NCI-H2171 (cell line): Measurements from ENCODE around the gene MBNL1.

Experiments
- DNase-seq: peaks from one replicate; lab custom pipeline; 2025; lab: John Stamatoyannopoulos, UW

MBNL1 gene

GRCh38 chr3:152272771-152273242, 4.1 kb downstream of the MBNL1 start:
- no peak for DNase-seq

DNA sequence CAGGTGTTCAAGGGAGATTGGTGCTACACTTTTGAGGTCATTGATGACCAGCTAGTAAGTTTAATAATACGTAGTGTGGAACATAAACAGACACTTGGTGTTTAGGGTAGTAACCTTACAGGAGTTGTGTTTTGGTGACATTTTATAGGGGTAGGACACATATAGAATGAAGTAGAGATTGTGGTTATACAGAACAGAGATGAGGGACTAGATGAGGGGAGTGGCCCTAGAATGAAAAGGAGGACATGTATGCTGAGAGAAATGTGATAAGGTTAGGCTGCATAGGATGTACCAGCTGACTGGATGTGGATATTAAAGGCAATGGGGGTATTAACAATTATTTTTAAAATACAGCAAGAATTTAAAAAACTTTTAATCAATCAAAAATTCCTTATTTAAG, 8.0 kb downstream of the MBNL1 start:
- DNase-seq, result no peak

DNA sequence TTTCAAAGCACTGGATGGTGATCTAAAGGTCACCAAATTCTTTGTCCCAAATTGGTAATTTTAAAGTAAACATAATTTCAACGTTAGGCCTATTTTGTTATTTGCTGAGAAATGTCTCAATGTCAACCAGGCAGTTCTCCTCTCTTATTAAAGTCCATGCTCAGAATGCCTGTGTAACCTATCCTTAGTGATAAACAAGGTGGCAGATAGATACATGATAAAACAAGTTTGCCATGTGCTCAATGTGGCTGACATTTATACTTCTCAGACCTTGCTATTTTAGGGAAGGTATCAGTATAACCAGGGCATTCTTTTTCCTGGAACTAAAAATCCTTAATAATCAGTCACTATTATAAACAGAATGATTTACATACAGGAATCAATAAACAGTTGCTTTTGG, 8.5 kb downstream of the MBNL1 start:
- no peak for DNase-seq

DNA sequence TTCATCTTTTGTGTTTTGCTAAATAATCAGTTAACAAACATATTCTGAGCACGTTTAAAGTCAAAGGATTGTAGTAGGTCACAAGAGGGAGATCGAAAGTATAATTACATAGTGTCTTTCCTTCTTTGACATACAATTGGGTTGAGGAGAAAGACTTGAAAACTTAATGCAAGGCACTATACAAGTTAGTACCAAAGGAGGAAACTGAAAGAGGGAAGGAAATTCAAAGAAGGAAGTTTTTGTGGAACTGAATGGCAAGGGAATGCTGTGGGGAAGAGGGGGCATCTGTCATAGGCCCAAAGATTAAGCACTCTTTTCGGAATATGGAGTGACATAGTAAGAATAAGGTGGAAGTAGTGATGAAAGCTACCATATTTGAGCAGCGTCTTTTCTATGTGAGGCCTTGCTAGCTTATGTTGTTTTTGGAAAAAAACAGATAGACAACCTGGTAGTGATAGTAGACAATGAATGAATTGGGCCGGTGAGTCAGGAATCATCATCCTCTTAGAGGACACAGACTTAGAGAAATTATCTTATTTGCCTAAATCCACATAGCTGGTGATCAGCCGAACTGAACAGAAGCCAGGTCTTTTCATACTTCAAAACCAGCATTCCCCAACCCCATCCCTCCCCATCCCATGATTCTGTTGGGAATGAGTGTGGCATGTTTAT, 10.2 kb downstream of the MBNL1 start:
- DNase-seq, result no peak

DNA sequence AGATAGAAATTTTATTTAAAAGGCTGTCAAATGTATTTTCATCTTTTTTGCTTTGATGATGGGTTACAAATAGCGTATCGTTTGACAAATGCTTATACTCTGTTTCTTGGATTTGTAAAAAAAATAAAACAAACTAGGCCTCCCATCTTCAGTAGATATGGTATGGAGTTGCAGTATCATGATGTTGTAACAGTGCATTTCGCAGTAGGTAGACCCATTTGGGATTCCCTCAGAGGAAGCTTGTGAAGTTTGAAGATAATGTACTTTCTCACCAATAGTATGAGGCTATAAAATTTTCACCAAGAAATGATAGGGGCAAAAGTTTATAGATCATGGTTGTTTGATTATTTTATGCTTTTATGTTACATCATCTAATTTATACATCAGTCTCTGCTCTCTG, 10.8 kb downstream of the MBNL1 start:
- no peak for DNase-seq

GRCh38 chr3:152280539-152280938, 11.8 kb downstream of the MBNL1 start:
- no peak for DNase-seq

- no peak for DNase-seq
These were observed 12.5 kb downstream of the MBNL1 start for GRCh38 chr3:152281133-152281713.

- no peak for DNase-seq
These were observed 14.1 kb downstream of the MBNL1 start for GRCh38 chr3:152282813-152283212.

DNA sequence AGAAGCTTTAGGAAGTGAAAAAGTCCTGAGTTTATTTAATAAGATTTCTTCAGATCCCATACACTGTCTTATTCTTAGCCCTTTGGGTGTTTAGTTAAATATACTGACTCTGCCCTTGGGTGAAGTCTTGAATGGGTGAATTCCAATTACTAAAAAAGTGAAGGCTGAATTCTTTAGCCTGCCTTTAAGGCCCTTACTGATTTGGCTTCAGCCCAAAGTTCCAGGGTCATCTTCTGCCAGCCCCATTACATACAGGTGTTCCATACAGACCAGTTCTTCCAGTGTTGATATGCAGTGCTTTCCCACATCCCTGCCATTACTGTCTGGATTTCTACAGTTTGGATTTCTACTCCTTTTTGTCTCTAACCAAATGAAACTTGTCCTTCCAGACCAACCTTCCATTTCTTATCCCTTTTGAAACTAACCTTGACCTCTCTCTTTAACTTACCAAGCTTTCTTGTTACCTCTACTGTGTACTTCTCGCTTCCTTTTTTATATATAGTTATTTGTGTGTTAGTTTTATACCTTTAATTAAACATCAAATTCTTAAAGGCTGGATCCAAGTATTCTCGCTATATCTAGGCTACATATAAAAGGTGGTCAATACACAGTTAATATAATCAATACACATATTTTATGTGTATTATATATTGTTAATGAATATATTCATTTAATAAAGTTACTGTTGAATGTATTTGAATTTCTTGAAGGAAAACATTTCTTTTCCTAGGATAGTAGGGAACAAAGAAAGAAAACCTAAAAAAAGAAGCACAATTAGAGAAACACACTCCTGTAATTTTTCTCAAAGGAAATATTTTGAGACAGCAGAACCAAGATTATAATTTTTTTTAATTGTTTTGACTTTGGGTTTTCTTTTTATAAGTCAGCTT, 15.0 kb downstream of the MBNL1 start:
- no peak for DNase-seq

GRCh38 chr3:152284906-152285305, 16.2 kb downstream of the MBNL1 start:
- DNase-seq, result no peak

DNA sequence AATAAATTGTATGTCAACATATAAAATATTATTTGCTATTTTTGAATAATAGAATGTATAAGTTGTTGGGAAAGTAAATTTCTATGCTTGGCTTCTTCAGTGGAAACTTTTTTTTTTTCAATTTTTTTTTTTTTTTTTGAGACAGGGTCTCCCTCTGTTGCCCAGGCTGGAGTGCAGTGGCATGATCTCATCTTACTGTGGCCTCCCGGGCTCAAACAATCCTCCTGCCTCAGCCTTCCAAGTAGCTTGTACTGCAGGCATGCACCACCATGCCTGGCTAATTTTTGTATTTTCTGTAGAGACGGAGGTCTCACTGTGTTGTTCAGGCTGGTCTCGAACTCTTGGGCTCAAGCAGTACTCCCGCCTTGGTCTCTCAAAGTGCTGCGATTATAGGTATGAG, 16.8 kb downstream of the MBNL1 start:
- DNase-seq, result no peak

DNA sequence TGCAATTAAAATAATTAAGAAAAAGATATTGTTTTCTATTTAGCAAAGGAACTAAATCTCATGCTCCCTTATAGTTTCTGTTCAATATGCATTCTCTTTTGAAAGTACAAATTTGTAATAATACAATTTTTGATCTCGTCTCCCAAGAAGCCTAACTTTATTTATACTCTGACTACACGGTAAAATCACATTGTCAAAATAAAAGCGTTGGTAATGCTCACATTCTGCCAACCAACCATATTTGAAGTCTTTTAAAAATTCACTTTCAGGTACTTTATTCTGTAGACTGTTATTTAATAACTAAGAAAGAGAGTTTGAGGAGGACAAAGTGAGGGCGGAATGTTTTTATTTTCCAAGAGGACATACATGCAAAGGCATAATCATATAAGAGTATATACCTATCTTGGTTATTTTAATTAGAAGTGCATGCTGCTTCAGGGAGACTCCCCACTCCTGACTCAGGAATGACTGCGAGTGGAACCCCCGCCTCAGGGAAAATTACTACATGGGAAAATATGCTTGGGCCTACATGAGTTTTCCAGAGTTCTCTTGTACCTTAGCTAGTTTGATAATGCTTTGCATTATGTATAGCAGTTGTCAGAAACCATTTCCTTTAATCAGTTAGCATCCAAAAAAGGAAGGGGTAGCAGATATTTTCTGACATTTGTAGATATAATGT, 19.3 kb downstream of the MBNL1 start:
- DNase-seq, result no peak

DNA sequence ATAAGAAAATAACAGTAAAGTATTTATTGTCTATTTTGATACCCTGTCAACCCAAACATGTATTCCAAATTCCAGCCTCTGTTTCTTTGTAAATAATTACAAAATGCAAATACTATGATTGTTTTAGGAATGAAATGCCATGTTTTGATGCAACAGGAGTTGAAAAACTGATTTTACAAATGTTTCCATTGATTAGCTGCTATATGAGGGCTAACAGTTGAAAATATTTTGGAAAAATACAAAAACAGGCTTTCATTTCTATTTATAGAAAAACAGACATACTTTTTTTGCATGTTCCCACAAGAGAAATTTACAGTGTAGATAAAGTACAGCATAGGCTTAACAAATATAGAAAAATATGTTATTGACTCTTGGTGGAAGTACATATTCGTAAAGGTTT, 20.0 kb downstream of the MBNL1 start:
- DNase-seq, result no peak

DNA sequence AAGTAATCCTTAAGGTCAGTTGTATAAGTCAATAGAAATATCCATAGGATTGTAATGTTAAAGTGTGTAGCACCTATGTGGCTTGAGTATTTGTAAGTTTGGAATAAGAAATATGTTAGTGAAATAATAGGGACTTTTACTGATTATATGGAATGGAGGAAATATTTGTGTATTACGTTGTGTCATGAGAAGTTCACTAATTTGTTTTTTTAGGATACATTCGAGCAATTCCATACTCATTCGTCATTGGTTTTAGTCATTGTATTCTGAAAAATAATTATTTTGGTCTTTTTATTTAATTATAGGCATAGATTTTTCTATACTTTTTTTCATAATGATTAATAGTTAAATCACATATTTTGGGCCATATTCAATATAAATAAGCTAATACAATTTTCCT, 21.0 kb downstream of the MBNL1 start:
- DNase-seq, result no peak

- DNase-seq, result no peak
These were observed 21.6 kb downstream of the MBNL1 start for GRCh38 chr3:152290374-152290773.

GRCh38 chr3:152291238-152291637, 22.5 kb downstream of the MBNL1 start:
- DNase-seq, result no peak

DNA sequence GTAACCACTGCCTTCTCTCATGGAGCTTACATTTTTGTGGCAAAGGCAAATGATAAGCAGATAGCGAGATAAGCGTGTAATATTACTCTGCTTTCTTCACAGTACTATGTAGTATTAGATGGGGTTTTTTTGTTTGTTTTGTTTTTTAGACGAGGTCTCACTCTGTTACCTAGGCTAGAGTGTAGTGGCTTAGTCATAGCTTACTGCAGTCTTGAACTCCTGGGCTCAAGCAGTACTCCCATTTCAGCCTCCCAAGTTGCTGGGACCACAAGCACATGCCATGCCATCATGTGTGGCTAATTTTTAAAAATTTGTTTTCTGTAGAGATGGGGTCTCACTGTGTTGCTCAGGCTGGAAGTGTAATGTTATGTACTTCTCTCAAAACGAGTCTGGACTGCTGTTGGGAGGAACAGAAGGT, 22.9 kb downstream of the MBNL1 start:
- DNase-seq, result no peak

DNA sequence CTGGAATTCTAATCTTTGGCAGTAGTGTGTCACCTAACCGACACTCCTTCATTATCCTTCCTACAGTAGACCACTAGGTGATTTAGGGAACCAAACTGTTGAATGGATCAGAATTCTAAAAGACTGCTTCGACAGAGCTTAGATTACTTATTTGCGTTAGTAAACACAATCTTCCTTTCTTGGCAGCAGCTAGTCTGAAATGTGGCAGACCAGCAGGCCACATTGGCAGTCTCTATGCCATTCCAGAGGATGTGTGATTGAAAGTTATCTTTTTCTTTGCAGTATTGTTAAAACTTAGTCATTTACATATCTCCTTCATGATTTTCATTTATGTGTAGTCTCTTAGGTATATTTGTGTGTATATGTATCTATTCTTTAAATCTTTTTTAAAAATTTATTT, 23.6 kb downstream of the MBNL1 start:
- no peak for DNase-seq

DNA sequence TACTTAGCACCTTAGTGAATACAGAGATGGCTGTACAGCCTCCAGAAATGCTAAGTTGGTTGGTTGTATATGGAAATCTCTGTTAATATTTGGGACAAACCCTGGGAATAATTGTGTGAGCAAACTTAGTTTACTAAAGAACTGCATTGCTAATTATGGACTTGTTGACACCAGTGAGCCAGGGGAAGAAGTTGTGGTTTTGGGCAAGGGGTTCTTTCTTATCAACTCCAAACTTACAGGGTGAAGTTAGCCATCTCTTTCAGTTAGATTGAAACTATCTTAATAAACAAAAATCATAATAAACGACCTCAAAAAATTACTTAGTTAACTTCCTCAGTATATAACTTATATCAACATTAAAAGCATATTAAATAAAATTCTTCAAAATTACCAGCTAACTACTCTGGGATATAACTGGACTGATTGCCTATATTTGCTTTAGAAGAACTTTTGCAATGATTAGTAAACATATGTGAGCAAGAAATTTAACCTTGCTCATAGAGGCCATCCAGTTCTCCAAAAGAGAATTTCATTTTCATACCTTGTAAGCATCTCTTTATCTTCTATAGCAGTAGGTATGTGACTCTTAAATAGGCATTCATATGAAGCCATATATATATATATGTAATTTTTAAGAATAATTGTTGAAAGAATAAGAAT, 24.7 kb downstream of the MBNL1 start:
- no peak for DNase-seq

GRCh38 chr3:152295344-152295743, 26.6 kb downstream of the MBNL1 start:
- DNase-seq, result no peak

- no peak for DNase-seq
These were observed 27.1 kb downstream of the MBNL1 start for GRCh38 chr3:152295806-152296205.

- no peak for DNase-seq
These were observed 27.7 kb downstream of the MBNL1 start for GRCh38 chr3:152296382-152296781.
